Right lung (tissue), 5 donors: ENCODE measurements around the gene CMTM8. TPM values are rescaled to one million over a fixed set of nuclear protein-coding genes. Genes with fewer than 3 reads are reported as not detected.
A peak's percentile ranks its signal among the peaks of the same experiment; 100 is the strongest.
"Not testable (repeated sequence)": the region's sequence is repeated elsewhere in the genome, so short reads cannot be mapped to it uniquely, and the experiment has no call there.

Source experiments
- DNase-seq, 2 donors: peaks; one replicate each; pipeline ENCODE4 v3.0.0-alpha.2; 2013
- polyA plus RNA-seq, 5 donors: library from polyadenylated mRNA; unstranded; fragments of 120-200 nt; gene quantifications; one replicate each; pipeline versions ENCODE4 v1.2.1 to v1.2.3, GENCODE V29; 2013; ENCODE audit warnings: inconsistent platforms in 1 of 5, low replicate concordance in 1 of 5; ENCODE audit not compliant: insufficient read length in 5 of 5, insufficient read depth in 1 of 5

The CMTM8 gene
- polyA plus RNA-seq, 5 donors, result 12.1 to 15.6 (median 13.9) TPM

- DNase-seq, result no peak
Measured at GRCh38 chr3:32224016-32224516, 14.4 kb upstream of the CMTM8 start.

- no peak for DNase-seq
Measured at GRCh38 chr3:32226875-32227500, 11.5 kb upstream of the CMTM8 start.

- DNase-seq, result not testable (repeated sequence)
Measured at GRCh38 chr3:32228743-32229142, 9.7 kb upstream of the CMTM8 start.

GRCh38 chr3:32229565-32229964, 8.9 kb upstream of the CMTM8 start:
- no peak for DNase-seq

- no peak for DNase-seq
Measured at GRCh38 chr3:32236377-32236776, 2.1 kb upstream of the CMTM8 start.

DNA sequence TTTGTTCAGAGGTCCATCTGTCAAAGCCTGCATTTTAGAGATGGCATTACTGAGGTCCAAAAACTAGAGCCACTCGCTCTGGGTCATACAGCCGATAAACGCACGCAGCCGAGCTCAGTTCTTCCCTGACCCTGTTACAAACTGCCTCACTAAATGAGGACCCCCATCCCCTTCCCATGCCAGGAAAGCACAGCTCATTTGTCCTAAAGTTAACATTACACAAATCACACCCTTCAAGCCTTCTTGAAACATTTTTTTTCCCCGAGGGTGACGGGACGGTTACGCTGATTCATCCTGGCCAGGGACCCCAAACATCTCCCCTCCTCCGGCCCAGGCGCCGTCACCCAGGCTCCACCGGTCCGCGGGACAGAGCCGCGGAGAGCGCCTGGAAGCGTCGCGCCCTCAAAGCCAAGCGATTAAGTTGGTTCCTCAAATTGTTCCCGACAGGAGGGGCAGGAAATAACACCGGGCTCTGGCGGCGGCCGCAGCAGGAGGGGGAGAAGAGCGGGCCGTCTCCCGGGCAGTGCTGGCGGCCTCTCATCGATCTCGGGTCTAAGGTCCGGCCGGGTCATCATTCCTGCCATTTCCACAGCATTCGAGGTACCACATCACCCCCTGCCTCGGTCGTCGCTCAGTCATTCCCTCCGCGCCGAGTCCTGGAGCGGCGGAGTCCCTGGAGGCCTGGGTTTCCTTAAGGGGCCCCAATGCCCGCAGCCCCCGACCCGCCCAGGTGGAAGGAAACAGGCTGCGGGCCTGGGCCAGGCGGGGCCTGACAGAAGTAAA, 619 bp upstream of the CMTM8 start:
- DNase-seq, result peak; percentile 39 to 43

DNA sequence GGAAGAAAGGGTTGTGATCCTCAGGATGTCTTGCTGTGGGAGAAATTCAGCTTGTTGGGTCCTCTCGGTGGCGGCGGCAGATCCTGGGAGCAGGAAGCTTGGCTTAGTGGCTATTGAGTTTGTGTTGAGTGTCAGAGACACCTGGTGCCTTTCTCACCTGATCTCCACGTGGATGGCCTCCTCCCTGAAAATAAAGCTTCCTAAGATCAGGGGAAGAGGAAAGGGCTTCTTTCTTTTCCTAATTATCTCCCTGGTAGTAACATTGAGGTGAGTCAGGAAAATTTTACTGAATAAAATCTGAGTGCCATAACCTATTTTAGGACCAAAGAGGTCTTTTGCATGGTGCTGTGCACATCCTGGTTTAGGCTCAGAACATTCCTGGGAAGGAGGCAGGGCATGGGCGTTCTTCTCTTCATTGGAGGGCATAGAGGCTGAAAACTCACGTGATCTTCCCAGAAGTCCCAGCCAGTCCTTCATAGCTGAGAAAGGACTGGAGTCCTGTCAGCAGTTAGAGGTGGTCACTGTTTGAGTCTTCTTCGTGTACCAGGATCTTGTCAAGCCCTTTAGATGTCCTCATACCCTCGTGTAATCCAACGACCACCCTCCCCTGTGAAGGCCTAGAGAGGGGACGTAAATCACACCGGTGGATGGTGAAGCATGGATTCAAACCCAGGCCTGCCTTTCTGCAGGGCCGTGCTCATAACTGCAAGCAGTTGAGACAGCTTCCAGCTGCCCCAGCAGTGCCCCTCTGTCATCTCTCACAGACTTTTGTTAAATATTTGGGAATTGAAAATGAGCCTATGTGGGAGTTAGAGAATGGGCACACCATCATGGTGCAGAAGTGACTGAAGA, 1.1 kb downstream of the CMTM8 start:
- no peak for DNase-seq

- DNase-seq, result peak in 1 of 2 donors; percentile 30
Measured at GRCh38 chr3:32240159-32240545, 1.7 kb downstream of the CMTM8 start.

DNA sequence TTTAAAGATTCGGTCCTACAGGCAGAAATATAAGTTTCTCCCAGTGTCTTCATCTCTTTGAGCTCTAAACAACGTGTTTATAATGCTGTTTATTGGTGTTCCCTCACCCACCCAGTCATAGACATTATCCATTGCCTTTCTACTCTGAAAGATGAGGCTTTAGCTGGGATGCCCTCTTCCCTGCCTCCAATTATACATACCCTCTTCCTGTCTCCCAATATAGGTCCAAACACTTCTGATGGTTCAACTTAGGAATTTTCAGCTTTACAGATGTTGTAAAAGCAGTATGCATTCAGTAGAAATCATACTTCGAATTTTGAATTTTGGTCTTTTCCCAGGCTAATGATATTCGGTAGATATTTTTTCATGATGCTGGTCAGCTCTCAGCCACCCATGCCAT, 2.6 kb downstream of the CMTM8 start:
- no peak for DNase-seq

DNA sequence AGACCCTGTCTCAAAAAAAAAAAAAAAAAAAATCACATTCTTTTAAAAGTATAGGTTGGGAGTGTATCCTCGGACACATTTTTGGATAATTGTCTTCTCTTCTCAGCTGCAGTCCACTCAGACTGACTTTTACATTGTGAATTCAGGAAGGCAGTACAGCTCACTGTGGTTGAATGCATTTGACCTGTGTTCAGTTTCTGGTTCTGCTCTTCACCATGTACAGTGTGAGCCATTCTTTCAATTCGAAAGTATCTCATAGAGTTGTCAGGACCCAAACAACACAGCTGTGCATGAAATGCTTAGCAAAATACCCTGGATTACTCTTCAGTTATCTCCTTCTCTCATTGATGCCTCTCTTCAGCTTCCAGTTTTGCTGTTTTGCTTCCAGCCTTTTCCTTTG, 5.0 kb downstream of the CMTM8 start:
- DNase-seq, result no peak

DNA sequence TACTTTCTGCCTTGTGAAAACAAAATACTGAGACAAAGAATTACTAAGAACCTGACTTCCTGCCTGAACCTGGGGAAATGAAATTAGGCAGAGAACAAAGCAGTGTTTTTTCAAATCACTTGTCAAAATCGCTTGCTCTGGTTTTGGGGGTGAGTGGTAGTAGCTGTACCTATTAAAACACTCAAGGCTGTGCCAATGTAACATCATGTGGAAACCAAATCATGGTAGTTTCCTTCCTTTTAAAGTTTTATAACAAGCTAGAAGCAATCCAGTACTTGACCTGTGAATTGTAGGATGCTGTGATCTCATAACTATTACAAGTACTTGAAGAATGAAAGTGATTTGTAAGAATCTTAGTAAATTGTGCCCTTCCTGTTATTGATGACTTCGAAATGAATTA, 6.7 kb downstream of the CMTM8 start:
- DNase-seq, result no peak

DNA sequence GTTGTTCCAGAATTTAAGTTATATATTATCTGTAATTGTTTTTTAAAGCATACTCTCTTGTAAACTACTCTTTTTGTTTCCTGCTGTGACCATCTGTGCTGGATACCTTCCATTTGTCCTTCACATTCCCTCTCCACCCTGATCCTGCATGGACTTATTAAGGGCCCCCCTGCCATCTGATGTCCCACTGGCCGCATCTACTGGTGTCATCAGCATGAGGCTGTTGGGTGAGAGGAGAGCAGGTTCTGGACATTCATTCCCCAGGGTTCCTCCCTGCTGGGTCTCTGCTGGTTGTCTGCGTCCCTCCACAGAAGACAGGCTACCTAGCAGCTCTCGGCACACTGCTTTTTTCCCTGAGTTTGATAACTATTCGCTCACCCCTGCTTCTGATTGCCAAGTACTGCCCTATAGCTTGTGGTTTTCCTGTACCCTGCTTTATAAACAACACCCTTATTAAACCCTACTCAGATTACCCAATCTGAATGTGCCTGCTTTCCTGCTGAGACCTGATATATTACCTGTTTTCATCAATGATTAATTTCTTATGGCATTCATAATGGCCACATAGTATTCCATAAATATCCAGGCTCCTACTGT, 7.7 kb downstream of the CMTM8 start:
- no peak for DNase-seq

DNA sequence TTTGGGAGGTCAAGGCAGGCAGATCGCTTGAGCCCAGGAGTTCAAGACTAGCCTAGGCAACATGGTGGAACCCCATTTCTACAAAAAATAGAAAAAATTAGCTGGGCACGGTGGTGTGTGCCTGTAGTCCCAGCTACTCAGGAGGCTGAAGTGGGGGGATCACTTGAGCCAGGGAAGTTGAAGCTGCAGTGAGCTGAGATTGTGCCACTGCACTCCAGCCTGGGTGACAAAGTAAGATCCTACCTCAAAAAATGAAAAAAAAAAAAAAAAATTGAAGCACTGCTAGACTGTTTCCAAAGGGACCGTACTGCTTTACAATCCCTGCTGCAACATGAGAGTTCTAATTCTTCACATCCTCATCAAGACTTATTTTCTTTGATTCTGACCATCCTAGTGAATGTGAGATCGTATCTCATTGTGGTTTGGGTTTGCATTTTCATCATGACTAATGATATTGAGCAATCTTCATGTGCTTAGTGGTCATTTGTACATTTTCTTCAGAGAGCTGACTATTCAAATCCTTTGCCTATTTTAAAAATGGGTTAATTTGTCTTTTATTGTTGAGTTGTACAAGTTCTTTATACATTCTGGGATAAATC, 10.8 kb downstream of the CMTM8 start:
- no peak for DNase-seq

GRCh38 chr3:32254268-32254667, 15.8 kb downstream of the CMTM8 start:
- no peak for DNase-seq

GRCh38 chr3:32255345-32255744, 16.9 kb downstream of the CMTM8 start:
- DNase-seq, result no peak

DNA sequence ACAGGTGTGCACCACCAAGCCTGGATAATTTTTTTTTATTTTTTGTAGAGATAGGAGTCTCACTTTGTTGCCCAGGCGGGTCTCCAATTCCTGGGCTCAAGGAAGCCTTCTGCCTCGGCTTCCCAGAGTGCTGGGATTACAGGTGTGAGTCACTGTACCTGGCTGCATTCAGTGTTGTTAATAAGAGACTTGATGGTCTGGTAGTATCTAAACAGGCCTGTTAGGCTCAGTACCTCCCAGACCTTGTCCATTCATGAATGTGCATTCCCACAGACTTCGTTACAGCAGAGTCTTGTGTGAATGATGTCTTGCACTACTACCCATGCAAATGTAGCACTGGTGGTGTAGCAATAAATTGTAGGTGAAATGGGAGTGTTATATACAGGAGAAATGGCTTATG, 17.7 kb downstream of the CMTM8 start:
- no peak for DNase-seq

DNA sequence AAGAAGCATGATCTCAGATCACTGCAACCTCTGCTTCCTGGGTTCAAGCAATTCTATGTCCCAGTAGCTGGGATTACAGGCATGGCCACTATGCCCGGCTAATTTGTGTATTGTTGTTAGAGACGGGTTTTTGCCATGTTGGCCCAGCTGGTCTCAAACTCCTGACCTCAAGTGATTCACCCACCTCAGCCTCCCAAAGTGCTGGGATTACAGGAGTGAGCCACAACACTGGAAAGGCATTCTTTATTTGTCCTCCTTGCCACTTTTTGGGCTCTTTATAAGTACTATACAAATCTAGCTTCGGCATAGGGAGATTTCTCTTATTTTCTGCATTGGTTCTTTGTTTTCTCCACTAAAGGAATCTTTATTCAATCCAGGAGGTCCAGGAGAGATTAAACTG, 18.6 kb downstream of the CMTM8 start:
- no peak for DNase-seq

- no peak for DNase-seq
Measured at GRCh38 chr3:32257641-32258438, 19.4 kb downstream of the CMTM8 start.

GRCh38 chr3:32258869-32259268, 20.4 kb downstream of the CMTM8 start:
- no peak for DNase-seq

GRCh38 chr3:32261545-32261944, 23.1 kb downstream of the CMTM8 start:
- no peak for DNase-seq

GRCh38 chr3:32262201-32262600, 23.7 kb downstream of the CMTM8 start:
- no peak for DNase-seq
